GM21576 (cell line): Measurements from ENCODE around the gene LIPA.
A peak's percentile ranks its signal among the peaks of the same experiment; 100 is the strongest.
"Not testable (repeated sequence)": the region's sequence is repeated elsewhere in the genome, so short reads cannot be mapped to it uniquely, and the experiment has no call there.

Source experiments
- ATAC-seq: cut with Tn5 transposase; IDR thresholded peaks from one replicate; pipeline ENCODE4 v1.9.1; 2021; ENCODE audit warnings: mild to moderate bottlenecking, moderate library complexity; ENCODE audit not compliant: unreplicated experiment

Gene LIPA

DNA sequence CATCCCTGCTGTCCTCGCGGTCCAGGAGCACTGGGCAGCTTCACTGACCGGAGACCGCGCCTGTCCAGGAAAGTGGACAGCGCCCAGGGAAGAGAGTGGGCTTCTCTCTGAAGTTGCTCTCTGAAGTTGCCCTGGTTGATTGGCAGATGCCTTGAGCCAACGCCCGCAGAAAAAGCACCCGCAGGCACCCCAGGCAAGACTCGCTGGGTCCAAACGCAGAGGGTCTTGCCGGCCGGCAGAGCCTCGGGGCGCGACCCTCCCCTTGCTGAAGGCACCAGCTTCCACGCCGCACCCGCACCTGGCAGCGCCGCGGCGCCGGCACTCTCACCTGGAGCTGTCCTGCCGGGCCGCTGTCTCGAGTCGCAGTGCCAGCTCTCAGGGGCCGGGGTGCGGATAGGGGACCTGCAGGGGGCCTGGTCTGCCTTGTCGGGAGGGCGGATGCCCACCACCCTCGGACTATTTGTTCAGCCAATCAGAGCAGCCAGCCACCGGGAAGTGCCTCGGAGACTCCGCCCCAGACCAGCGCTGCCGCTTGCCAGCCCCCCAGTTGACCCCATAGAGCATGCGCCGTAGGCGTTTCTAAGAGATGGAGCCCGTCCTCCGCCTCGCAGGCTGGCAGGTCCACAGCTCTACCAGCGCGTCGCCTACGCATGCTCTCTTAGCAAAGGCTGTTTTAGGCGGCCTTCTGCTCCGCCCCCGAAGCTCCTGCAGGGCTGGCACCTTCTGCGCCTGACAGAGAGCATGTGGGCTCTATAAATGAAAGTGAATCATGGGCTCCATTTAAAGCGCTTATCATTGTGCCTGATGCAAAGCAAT lies at the start of gene LIPA:
Gene LIPA, minus strand, starts transcription at position 367 of the 816 bp plus-strand sequence. CDS start 4,127 bp downstream, outside the sequence.
- ATAC-seq: peak; percentile 96

- no peak for ATAC-seq
Measured at GRCh38 chr10:89301232-89301631, 49.7 kb upstream of the LIPA start.

GRCh38 chr10:89299031-89299430 lies 47.5 kb upstream of the LIPA start:
- no peak for ATAC-seq

DNA sequence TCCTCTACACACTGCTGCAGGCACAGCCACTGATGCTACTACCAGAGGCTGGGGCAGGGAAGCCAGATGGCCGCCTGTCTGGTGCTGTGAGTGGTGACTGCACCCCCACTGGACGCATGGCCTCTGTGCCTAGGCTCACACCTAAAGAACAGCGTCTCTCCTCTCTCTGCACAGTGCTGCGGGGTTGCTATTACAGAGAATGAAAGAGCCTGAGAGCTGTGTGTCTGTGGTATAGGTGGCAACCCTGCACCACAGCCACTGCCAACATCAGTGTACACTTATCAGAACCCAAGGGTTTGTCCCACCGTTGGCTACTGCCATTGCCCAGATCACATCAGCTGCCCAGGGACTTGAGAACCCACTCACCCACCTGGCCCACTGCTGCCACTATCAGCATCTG lies 46.2 kb upstream of the LIPA start:
- ATAC-seq: no peak

- ATAC-seq: no peak
Measured at GRCh38 chr10:89297356-89297755, 45.8 kb upstream of the LIPA start.

DNA sequence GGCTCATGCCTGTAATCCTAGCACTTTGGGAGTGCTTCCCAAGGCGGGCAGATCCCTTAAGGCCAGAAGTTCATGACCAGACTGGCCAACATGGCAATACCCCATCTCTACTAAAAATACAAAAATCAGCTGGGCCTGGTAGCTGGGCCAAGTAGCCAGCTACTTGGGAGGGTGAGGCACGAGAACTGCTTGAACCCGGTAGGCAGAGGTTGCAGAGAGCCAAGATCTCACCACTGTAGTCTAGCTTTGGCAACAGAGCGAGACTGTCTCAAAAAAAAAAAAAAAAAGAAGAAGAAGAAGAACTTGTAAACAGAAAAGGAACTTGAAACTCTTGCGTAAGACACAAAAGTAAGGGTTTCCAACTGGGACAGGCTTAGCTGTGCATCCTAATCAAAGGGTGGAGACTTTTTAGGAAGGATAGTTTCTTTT lies 44.7 kb upstream of the LIPA start:
- ATAC-seq: no peak

DNA sequence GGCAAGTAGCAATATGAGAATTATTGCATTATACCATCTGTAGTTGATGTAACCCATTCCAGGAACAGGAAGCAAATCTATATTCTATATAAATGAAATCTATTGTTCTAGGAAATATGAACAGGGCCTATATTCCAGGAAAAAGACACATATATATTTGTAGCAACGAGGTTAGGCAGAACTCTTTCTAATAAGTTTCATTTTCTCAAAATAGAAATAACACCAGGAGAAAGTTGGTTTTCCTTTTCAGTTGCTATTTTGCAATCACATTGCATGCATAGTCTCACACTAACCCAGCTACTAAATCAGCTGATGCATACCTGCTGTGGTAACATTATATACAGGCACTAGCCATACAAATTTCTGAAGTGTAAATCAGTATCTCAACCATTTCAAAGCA lies 44.0 kb upstream of the LIPA start:
- no peak for ATAC-seq

DNA sequence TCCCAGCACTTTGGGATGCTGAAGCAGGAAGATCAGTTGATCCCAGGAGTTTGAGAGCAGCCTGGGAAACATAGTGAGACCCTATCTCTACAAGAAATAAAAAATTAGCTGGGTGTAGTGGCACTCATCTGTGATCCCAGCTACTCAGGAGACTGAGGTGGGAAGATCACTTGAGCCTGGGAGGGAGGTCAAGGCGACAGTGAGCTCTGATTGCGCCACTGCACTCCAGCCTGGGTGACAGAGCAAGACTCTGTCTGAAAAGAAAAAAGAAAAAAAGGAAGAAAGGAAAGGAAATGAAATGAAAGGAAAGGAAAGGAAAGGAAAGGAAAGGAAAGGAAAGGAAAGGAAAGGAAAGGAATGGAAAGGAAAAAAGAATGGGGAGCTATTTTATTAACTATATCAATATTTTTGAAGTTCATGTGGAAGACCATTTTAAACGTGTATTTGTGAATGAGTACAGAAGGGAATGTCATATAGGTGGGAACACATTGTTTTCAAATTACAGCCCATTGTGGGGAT lies 43.2 kb upstream of the LIPA start:
- no peak for ATAC-seq

DNA sequence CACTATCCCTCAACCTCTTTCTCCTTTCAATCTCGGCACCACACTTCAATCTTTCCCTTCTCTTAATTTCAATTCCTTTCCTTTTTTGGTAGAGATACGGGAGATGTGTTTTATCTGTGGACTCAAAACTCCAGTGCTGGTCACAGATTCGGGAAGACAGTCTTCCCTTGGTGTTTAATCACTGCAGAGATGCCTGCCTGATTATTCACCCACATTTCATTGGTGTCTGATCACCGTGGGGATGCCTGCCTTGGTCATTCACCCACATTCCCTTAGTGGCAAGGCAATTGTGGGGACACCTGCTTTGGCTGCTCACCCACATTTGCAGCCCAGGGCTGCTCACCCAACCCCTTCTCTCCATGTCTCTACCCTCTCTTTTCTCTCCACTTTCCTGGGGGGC lies 33.7 kb upstream of the LIPA start:
- ATAC-seq: not testable (repeated sequence)

GRCh38 chr10:89284711-89285110 lies 33.1 kb upstream of the LIPA start:
- not testable (repeated sequence) for ATAC-seq

DNA sequence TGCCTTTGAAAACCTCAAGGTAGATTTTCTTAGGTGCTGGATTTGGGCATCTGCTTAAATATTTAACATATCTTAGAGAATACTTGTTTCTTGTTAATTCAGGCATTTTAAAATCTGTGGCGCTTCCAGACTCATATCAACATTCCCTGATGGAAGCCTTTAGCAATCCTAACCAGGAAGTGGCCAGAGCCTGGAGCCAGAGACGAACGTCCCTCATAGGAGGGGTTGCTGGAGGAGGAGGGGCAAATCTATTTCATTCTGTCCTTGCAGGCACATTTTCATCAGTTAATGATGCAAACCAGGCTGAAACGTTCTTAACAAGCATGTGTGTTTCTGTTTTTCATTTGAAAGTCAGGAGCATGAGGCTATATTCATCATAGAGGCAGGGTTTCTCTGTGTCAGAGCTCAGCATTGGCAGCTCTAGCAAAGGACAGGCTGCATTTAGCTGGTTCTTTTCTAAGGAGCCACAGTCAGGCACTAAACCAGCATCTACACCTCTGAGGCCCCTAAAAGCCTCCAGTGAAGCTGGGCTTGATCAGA lies 32.4 kb upstream of the LIPA start:
- ATAC-seq: no peak

DNA sequence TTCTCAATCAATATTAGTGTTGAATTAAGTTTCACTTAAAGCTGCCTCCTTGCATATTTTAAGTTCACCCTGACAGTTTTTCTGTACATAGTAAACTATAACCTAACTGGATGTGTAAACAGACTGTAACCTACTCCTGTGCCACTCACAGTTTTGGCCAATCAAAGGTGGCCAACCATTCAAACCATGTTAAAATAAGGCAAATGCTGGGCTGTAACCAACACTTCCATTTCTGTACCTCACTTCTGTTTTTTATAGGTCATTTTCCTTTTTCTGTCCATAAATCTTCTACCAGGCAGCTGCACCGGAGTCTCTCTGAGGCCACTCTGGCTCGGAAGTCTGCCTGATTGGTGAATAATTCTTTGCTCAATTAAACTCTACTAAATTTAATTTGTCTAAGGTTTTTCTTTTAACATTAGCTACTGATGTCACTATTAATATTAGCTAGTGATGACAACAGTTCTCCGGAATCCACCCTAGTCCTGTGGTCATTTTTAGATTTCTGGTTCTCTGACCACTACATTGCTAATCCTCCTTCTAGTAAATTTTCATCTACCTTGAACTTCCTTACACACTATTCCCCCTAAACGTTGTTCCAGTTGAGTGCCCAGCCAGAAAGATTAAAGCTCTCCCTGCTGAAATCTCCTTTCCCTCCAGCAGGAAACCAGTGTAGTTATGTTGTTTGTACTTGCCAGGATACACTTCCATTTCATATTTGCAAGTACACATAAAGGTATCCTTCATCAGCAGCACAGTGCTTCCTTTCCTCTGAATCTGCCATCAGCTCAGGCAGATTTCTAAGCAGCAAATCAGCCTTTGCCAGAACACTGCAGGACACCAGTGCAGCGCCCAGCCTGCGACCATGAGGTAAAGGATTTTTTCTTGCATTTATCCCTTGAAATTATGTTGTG lies 31.7 kb upstream of the LIPA start:
- ATAC-seq: no peak

- no peak for ATAC-seq
Measured at GRCh38 chr10:89281606-89282395, 30.2 kb upstream of the LIPA start.

DNA sequence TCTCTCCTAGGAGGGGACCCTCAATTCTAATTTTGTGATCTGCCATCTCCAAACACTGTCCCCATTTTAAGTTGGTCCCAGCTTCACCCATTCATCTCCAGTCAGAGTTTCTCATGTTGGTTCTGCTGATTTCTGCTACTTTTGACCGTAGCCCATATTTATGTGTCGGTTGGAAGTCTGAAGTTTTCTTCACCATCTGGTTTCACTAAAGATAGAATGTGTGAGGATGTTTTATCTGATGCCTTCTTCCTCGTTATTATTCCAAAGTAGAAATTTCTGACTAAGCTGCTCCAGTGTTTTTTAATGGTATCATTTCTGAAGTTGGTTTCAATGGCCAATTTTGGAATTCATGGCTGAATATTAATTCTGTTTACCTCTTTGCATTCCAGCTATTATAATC lies 28.9 kb upstream of the LIPA start:
- no peak for ATAC-seq

GRCh38 chr10:89279421-89279869 lies 27.9 kb upstream of the LIPA start:
- no peak for ATAC-seq

GRCh38 chr10:89278900-89279392 lies 27.4 kb upstream of the LIPA start:
- ATAC-seq: no peak

DNA sequence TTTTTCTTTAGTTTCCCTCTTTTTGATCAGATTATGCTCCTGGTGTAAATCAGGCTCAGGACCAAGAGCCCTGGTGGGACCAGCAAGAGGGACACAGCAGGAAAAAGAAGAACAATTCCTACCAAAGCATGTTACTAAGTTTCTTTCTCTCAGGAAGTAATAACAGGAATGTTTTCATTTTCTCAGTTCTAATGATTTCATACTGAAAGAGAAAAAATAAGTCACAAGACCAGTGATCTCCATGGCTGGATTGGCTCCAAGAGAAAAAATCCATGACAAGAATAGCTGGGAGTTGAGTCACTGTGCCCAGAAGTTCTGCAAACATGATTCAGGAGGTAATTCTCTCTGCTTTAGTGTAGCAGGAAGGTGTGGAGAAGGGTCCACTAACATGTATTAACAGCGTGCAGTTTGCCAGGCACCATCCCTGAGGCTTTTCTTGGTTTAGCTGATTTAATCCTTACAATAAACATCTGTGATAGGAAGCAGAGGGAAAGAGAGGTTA lies 26.5 kb upstream of the LIPA start:
- ATAC-seq: no peak

GRCh38 chr10:89275383-89275782 lies 23.8 kb upstream of the LIPA start:
- ATAC-seq: no peak

DNA sequence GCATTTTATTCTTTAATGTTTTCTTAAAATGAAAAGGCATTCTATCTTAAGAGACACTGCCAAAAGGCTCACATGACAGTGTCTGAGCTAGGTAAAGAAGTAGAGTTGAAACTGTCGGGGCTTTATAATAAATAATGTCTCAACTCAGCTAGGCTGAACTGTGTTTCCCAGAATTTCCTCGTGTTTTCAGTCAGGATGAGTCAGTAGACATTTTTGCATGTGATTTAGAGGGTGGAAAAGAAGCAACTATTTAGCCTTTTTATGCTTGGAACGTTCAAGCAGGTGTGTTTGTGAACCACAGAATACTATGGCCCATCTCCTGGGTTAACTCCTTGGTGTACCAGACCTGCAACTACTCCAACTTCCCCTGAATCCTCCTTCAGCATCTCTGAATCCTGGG lies 23.4 kb upstream of the LIPA start:
- ATAC-seq: no peak

- no peak for ATAC-seq
Measured at GRCh38 chr10:89273680-89274079, 22.1 kb upstream of the LIPA start.
